ENCODE results near the gene AP5B1.
A peak's percentile ranks its signal among the peaks of the same experiment; 100 is the strongest.
"Not testable (repeated sequence)": the region's sequence is repeated elsewhere in the genome, so short reads cannot be mapped to it uniquely, and the experiment has no call there.

AP5B1 gene

GRCh38 chr11:65782816-65783228, 2.0 kb upstream of the AP5B1 start:
- DNase-seq, result no peak

- DNase-seq, result no peak
Measured at GRCh38 chr11:65781962-65782815, 1.4 kb upstream of the AP5B1 start.

- no peak for DNase-seq
Measured at GRCh38 chr11:65781152-65781961, 581 bp upstream of the AP5B1 start.

GRCh38 chr11:65779919-65780769, 632 bp downstream of the AP5B1 start:
- DNase-seq, result peak; percentile 75

GRCh38 chr11:65779669-65779918, 1.2 kb downstream of the AP5B1 start:
- DNase-seq, result no peak

GRCh38 chr11:65778901-65779668, 1.7 kb downstream of the AP5B1 start:
- DNase-seq, result no peak

GRCh38 chr11:65778431-65778900, 2.3 kb downstream of the AP5B1 start:
- no peak for DNase-seq

- no peak for DNase-seq
Measured at GRCh38 chr11:65777821-65778361, 2.9 kb downstream of the AP5B1 start.

GRCh38 chr11:65777241-65777640, 3.5 kb downstream of the AP5B1 start:
- DNase-seq, result no peak

GRCh38 chr11:65776710-65777141, 4.0 kb downstream of the AP5B1 start:
- no peak for DNase-seq

- no peak for DNase-seq
Measured at GRCh38 chr11:65776196-65776595, 4.6 kb downstream of the AP5B1 start.

GRCh38 chr11:65774525-65775306, 6.1 kb downstream of the AP5B1 start:
- DNase-seq, result no peak

- no peak for DNase-seq
Measured at GRCh38 chr11:65773784-65774411, 6.9 kb downstream of the AP5B1 start.

GRCh38 chr11:65771589-65772112, 9.1 kb downstream of the AP5B1 start:
- DNase-seq, result no peak

- DNase-seq, result no peak
Measured at GRCh38 chr11:65770951-65771567, 9.7 kb downstream of the AP5B1 start.

GRCh38 chr11:65767806-65768205, 13.0 kb downstream of the AP5B1 start:
- DNase-seq, result not testable (repeated sequence)

- no peak for DNase-seq
Measured at GRCh38 chr11:65767406-65767805, 13.4 kb downstream of the AP5B1 start.

- no peak for DNase-seq
Measured at GRCh38 chr11:65766535-65766934, 14.2 kb downstream of the AP5B1 start.

GRCh38 chr11:65764434-65764833, 16.3 kb downstream of the AP5B1 start:
- no peak for DNase-seq

GRCh38 chr11:65762816-65763215, 18.0 kb downstream of the AP5B1 start:
- DNase-seq, result not testable (repeated sequence)
